ENCODE results near the gene CREB3L1.

CREB3L1 gene, protein sequence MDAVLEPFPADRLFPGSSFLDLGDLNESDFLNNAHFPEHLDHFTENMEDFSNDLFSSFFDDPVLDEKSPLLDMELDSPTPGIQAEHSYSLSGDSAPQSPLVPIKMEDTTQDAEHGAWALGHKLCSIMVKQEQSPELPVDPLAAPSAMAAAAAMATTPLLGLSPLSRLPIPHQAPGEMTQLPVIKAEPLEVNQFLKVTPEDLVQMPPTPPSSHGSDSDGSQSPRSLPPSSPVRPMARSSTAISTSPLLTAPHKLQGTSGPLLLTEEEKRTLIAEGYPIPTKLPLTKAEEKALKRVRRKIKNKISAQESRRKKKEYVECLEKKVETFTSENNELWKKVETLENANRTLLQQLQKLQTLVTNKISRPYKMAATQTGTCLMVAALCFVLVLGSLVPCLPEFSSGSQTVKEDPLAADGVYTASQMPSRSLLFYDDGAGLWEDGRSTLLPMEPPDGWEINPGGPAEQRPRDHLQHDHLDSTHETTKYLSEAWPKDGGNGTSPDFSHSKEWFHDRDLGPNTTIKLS

DNA sequence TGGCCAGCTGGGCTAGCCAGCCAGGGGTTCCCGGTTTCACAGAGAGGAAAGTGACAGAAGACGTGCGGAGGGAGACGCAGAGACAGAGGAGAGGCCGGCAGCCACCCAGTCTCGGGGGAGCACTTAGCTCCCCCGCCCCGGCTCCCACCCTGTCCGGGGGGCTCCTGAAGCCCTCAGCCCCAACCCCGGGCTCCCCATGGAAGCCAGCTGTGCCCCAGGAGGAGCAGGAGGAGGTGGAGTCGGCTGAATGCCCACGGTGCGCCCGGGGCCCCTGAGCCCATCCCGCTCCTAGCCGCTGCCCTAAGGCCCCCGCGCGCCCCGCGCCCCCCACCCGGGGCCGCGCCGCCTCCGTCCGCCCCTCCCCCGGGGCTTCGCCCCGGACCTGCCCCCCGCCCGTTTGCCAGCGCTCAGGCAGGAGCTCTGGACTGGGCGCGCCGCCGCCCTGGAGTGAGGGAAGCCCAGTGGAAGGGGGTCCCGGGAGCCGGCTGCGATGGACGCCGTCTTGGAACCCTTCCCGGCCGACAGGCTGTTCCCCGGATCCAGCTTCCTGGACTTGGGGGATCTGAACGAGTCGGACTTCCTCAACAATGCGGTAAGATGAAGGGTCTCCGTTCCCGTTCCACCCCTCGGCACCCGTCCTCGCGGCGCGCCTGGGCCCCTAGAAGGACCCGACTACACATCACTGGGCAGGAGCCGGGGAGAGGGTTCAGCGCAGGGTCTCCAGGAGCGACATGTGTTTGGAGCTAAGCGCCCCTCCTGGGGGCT is at the start of gene CREB3L1:
TSS of gene CREB3L1 (plus strand) at position 41 of the 765 bp plus-strand sequence. CDS start at position 491, 450 bp downstream.
- no peak for DNase-seq

DNA sequence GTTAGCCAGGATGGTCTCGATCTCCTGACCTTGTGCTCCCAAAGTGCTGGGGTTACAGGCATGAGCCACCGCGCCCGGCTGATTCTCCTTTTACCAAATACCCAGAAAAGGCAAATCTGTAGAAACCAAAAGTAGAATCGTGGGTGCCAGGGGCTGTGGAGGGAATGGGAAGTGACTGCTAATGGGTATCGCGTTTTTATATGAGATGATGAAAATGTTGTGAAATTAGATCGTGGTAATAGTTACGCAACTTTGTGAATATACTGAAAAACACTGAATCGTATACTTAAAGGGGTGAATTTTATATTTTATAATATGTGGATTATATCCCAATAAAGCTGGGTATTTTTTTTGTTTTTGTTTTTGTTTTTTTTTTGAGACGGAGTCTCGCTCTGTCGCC is 48.2 kb upstream of the CREB3L1 start:
- DNase-seq = no peak

DNA sequence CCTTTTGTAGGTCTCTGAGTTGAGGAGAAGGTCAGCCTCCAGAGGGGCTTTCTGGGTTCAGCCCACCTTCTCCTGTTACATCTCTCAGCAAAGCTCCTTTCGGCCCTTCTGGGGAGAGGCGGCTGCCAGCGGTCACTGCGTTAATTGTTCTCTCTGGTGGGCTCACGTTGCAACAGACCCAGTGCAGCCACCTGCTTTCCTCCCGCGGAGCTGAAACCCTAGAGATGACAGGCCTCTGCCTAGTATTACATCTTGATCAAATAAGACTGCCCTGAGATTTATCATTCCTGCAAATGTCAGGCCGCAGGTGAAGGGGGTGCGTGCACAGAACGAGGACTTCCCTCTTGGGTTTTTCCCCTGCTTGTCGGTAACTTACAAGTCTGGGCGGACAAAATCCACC is 43.2 kb upstream of the CREB3L1 start:
- no peak for DNase-seq

DNA sequence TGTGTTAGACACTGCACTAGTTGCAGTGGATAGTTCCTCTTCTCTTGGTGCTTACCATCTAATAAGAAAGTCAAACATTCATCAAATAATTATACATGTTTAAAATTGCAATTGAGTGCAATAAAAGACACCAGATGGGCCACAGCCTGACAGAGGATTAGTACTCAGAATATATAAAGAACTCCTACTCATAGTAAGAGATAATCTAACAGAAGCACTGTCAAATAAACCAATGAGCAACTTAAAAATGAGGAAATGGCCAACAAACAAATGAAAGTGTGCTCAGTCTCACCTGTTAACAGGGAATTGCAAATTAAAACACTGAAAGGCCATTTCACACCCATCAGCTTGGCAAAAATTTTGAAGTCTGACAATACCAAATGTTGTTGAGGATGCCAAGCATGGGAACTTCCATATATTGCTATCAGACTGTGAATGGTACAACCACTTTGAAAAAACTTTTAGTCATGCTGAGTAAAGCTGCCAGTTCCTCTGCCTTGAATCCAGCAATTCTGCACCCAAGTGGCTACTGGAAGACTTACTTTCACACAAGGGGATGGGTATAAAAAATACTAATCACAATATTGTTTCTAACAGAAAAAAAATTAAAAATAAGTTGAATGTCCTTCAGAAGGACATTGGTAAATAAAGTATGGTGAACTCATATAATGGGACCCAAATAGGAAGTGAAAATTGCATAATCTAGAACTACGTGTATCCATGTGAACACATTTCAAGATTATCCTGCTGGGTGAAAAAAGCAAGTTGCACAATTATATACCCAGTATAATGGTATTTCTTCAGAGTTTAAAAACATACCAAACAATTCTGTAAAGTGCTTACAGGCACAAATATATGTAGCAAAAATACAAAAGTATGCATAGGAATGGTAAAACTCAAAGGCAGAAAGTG is 41.4 kb upstream of the CREB3L1 start:
- DNase-seq = no peak

DNA sequence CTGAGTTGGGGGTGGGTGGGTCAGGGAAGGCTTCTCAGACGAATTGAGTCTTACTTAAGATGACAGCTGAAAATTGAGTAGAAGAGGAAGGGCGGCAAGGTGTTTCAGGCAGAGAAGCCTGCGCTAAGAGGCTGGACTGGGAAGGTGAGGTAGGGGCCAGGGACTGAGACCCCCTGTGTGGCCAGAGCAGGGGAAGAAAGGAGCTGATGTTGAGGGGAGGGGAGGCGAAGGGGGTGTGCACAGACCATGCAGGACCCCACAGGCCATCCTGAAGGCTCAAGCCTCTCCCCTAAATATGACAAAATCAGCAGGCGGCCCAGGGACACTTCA is 40.6 kb upstream of the CREB3L1 start:
- no peak for DNase-seq

DNA sequence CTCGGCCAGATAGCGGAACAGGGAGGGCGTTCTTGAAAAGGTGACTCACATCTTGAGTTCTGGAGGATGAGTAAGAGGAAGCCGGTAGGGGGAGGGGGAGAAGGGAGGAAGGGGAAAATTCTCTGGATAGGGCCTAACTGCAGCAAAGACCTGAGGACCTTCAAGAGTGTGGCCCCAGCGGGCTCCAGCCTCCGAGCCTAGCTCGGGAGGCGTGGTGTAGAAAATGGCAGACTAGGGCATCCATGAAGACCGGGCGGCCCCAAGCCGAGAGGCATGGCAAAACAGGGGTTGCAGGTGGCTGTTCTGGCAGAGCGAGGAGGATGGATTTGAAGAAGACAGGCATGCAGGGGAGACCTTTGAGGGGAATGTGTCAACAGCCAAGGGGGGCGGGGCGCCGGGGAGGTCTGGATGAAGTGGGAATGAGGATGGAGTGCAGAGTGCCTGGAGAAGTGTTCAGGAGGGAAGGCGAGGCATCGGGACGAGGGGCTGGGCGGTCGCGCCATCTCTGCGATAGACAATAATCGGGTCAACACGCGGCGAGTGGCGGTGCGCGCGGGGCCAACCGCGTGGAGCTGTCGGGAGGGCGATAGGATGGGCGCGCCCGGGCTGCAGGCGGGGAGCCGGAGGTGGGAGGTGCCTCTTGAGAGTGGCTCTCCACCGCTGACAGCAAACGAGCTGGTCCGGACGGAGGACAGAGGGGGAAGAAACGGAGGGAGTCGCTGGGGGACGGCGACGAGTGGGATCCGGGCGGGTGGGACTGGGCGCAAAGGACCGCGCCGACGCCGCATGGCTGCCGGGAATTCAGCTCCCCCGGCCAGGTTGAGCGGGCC is 40.0 kb upstream of the CREB3L1 start:
- peak; percentile 74 to 80 for DNase-seq

DNA sequence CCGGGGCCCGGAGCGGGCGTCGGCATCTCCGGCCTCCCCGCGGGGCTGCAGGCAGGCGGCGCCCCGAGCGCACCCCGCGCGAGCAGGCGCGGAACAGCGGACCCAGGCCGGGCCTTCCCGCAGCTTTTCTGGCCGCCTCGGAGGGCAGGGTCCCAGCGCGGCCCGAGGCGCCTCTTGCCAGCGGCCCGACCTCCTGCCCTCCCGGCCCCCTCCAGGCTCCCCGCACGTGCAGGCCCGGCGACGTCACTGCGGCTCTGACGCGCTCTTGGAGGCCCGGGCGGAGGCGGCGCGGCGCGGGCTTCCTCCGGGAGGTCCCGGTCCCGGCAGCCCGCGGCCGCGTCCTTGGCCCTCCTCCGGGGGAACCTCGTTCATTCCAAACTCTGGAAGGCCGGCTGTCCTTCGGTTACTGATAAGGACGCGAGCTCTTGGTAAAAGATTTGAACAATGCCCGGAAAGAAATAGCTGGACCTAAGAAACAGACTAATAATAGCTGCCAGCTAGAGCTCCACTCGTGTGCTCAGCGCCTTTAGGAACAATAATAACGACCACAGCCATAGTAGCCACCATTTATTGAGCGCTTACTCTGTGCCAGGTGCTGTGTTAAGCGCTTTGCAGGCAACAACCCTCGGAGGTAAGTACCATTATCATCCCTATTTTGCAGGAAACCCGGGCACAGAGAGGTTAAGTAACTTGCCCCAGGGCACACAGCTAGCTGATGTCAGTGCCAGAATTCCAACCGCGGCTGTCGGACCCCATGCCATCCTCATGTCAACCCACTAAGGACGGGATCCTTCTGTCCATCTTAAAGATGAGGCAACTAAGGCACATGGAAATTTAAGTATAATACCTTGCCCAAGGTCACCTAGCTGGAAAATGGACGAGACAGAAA is 39.1 kb upstream of the CREB3L1 start:
- DNase-seq = peak; percentile 74 to 82

DNA sequence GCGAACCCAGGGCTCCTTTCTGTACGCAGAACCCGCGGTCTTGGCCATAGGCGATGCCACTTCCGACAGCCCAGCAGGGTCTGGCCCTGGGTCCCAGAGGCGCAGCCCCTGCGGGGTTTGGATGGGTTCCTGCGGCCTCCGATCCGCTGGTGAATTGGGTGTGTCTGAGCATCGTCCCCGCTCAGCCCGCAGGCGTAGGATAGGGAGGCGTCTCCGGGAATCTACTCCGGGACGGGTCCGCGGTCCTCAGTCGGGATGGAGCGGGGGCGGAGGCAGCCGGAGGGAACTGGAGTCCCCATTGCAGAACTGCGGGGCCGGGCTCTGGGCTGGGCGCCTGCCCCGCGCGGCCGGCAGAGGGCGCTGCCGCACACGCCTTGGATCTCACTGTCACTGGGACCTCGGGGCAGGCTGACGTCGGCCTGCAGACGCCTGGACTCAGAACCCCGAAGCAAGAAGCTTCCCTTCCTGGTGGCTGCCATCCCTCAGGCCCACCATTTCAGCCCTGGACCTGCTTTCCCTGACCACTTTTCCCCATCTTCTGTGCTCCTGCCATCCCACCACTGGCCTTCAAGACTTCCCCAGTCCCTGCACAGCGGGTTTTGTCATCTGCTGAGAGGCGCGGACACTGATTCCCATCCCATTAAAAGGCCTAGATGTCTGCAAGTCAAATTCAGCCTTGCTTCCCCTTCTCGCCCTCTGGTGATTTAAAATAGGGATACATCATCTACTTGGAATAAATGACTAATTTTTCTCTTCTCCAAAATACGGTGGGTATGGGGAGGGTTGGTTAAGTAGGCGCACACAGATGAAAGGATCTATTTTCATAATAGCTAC is 38.3 kb upstream of the CREB3L1 start:
- peak; percentile 89 to 91 for DNase-seq

DNA sequence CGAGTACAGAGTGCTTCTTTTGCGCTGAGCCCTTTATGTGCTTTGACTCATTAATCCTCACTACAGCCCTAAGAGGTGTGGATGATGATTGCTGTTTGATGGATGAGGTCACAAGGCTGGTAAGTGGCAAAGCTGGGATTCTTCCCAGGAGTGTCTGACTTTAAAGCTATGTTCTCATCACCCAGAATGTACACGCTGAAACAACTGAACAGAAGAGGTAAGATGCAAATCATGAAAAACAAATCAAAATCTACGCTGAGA is 37.7 kb upstream of the CREB3L1 start:
- DNase-seq = no peak

DNA sequence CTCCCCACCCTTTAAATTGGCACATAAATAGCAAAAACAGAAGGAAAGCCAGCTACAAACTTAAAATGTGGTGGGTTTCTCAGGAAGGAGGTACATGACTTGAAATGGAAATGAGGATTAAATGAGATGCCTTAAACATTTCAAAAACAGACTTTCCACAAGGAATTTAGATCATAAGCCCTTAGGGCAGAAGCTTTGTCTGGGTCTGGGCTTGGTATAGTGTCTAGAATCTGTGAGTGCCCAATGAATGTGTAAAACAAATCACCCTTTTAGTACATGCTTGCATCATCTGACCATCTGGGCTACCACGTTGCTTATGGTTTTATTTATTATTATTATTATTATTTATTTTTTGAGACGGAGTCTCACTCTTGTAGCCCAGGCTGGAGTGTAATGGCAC is 37.1 kb upstream of the CREB3L1 start:
- DNase-seq = no peak

DNA sequence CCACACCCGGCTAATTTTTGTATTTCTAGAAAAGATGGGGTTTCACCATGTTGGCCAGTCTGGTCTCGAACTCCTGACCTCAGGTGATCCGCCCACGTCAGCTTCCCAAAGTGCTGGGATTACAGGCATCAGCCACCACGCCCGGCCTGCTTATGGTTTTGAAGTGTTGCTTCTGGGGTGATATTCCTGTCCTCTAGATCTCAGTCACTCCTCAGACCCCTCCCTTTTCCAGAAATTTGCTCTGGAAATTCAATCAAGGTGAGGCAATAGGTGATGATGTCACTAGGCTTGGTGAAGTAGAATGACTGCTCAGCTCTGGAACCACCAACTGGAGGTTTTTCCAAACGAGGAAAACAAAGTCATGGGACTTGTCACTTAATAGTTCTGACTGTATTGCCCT is 36.6 kb upstream of the CREB3L1 start:
- no peak for DNase-seq

DNA sequence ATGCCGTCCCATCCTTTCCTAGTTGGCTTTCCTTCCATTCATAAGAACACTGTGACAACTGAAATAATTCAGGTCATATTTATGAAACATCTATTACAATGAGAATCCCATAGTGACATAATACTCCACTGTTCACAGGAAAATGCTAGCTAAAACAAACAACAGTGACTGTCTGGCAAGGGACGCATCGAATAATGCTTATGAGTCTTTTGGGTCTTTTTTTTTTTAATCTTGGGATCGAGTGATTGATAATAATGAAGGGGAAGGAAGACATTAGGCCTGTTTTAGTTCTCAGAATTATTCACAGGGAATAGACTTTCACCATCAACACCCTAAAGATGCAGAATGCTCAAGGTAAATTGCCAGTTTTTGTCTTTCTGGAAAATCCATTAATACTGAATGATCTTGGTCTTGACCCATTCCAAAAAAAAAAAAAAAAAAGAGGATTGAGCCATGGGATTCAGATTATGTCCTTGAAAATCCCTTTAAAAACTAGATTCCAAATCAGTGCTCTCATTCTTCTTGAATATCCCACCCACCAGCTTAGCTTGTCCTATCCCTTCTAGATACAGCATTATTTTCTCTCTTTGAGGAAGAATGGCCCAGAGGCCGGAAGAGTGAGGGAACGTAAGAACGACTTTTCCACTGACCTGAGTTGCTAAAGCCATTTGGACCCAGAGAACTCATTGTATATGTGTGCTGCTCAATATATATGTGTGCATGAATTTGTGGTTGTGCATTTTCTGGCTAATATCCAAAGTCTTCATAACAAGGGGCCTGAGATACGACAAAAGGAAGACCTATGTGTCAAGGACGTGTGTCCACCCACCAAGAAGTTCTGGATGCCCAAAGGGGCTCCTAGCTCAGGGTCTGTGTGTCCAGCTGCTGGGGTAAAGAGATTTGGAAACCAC is 35.2 kb upstream of the CREB3L1 start:
- DNase-seq = peak in 1 of 2 experiments; percentile 11

DNA sequence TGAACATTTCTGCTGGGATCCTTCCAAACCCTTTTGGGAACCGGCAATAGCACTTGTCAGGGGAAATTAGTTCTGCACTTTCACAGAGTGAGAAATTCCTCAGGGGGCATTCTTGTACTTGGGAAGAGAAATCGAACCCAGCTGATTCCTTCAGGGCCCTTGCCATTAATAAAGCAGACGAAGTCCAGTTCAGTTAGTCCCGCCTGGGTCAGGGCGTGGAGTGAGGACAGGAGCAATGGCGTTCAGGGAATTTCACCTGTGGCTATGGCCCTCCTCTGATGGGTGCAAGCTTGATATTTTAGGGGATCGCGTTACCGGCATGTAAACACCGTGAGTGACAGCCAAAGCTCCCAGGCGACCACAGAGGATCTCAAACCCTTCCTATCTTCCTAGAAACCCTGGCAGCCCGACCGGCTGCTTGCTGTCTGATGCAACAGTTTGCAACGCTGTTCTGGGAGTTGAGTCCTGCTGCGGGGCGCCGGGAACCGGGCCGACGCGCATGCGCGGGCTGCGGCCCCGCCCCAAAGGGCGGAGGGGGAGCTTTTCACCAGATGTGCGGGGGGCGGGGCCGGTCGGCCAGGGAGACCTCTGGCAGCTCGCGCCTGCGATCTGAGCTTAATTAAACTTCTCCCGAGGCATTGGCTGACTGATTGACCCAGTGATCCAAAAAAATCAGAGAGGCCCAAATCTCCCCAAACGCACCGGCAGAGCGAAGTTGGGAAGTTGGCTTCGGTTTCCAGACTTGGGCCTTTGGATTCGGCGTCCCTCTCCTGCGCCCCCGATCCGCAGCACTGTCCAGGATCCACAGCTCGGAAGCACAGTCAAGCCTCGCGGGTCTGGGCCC is 34.3 kb upstream of the CREB3L1 start:
- peak; percentile 93 to 94 for DNase-seq

DNA sequence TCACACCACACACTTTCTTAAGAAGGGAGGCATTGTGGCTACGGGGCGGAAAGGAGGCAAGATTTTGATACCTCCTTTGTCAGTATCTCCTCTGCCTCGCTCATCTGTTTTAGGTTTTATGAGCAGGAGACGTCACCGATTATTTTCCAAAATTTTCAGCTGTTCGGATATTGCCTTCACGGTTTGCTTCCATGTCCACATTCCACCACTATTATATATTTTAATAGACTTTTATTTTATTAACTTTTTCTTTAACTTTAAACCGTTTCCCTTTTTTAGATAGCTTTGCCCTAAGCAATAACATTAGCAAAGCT is 33.7 kb upstream of the CREB3L1 start:
- no peak for DNase-seq

DNA sequence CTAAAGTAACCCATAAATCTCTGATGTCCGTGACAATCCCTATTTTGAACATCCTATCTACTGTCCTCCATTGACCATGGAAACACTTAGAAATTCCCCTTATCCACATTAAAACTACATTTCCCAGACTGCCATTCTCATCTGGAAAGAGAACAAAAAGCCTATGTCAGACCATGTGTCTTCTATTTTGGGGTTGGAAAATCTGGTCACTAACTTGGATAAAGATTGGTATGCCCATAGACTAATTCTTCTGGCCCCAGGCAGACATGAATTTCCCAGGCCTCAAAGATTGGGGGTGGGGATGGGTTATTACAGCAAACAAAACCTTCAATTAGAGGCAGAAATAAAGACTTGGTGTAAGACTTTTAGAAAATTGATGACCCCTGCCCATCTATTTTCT is 30.9 kb upstream of the CREB3L1 start:
- no peak for DNase-seq

DNA sequence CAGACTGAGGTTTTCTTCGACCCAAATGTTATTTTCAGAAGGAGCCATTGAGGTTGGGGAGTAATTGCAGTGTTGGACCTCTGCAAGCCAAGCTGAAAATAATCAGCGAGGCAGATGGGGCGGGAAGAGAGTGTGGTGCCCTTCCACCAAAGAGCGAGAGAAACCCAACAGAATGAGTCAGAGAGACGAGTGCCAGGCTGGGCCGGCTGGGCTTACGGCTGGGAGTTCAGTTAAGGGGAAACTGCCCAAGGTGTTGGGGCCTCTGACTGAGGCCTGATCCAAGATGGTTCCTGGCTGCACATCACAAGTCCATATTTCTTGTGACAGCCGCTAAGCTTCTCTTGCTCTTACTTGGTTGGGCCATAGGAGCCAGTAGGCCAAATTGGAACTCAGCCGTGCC is 30.4 kb upstream of the CREB3L1 start:
- no peak for DNase-seq

DNA sequence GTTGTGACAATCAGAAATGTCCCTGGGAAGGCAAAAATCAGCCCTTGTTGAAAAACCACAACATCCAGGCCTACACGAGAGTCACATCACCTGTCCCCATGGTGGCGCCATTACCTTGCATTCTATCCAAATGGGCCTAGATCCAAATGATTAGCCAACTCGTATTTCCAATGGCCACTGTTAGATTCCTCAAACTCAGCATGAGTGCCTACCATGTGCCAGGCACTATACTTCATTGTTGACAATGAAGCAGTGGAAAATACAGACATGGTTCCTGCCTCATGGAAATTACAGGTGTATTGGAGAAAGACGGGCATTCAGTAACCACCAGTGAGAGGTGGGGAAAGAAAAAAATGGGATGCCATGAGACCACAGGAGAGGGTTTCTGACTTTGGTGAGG is 29.8 kb upstream of the CREB3L1 start:
- DNase-seq = peak; percentile 39 to 43
